NOMO-1 treated with dmso at 0.1 percent for 144 hours (cell line): Measurements from ENCODE around the gene SPPL2A.
"Not testable (repeated sequence)": the region's sequence is repeated elsewhere in the genome, so short reads cannot be mapped to it uniquely, and the experiment has no call there.

ENCODE experiments used
- DNase-seq: peaks from one replicate; lab custom pipeline; 2025; ENCODE audit not compliant: unreplicated experiment; lab: John Stamatoyannopoulos, UW

SPPL2A gene

GRCh38 chr15:50765195-50765967 lies at the start of gene SPPL2A:
Gene SPPL2A, minus strand, starts transcription at chr15:50765706. Its CDS starts 173 bp downstream, at chr15:50765533.
- DNase-seq: peak; percentile 81

DNA sequence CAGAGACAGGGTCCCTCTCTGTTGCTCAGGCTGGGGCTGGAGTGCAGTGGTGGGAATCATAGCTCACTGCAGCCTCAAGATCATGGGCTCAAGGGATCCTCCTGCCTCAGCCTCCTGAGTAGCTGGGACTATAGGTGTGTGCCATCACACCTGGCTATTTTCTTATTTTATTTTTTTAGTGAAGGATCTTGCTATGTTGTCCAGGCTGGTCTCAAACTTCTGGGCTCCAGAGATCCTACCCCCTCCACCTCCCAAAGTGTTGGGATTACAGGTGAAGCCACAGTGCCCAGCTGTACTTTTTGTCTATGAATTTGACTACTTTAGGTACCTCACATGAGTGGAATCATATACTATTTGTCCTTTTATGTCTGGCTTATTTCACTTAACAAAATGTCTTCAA lies 49.1 kb upstream of the SPPL2A start:
- no peak for DNase-seq

GRCh38 chr15:50813865-50814264 lies 48.4 kb upstream of the SPPL2A start:
- no peak for DNase-seq

DNA sequence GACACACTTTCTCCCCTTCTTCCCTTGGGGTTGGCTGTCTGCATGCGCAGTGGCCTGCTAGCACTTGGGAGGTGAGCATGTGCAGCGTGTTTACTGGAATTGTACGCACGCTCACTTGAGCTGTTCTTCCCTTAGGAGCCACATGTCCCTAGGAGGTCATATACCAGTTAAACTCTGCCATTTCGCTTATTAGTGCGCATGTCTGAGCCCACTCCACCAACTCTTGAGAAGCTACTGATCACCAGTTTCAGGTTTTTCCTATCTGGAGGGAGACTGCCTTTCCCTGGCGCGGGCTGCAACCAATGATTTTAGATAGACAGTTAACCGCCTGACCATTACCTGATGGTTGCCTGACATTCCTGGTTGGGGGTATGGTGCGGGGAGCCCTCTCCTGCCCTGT lies 47.6 kb upstream of the SPPL2A start:
- no peak for DNase-seq

GRCh38 chr15:50812181-50812506 lies 46.6 kb upstream of the SPPL2A start:
- not testable (repeated sequence) for DNase-seq

DNA sequence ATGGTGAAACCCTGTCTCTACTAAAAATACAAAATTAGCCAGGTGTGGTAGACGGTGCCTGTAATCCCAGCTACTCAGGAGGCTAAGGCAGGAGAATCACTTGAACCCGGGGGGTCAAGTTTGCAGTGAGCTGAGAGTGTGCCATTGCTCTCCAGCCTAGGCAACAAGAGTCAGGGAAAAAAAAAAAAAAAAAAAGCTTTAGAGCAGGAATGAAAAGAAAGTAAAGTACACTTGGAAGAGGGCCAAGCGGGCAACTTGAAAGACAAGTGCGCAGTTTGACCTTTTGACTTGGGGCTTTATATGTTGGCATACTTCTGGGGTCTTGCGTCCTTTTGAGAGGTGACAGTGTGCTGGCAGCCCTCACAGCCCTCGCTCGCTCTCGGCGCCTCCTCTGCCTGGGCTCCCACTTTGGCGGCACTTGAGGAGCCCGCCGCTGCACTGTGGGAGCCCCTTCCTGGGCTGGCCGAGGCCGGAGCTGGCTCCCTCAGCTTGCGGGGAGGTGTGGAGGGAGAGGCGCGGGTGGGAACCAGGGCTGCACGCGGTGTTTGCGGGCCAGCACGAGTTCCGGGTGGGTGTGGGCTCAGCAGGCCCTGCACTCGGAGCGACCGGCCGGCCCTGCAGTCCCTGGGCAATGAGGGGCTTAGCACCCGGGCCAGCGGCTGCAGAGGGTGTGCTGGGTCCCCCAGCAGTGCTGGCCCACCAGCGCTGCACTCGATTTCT lies 46.1 kb upstream of the SPPL2A start:
- not testable (repeated sequence) for DNase-seq

DNA sequence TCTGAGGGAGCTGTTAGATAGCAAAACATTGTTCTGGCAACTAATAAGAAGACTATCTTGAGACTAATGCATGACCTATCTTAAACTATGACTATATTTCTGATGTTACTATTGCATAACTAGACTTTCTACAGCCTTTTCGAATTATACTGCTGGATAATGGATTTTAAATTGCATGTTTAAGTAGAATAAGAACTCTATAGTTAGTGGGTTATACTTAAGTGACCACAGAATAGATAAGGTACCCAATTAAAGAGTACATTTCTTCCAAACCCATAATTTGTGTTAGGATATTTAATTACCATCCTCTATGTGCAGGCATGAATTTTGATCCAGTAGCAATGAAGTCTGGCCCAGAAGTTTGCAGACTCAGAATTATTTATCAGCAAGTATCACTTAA lies 44.6 kb upstream of the SPPL2A start:
- DNase-seq: no peak

- no peak for DNase-seq
These were observed 43.2 kb upstream of the SPPL2A start for GRCh38 chr15:50808728-50809127.

- no peak for DNase-seq
These were observed 38.1 kb upstream of the SPPL2A start for GRCh38 chr15:50803479-50804180.

- DNase-seq: no peak
These were observed 35.2 kb upstream of the SPPL2A start for GRCh38 chr15:50800715-50801114.

DNA sequence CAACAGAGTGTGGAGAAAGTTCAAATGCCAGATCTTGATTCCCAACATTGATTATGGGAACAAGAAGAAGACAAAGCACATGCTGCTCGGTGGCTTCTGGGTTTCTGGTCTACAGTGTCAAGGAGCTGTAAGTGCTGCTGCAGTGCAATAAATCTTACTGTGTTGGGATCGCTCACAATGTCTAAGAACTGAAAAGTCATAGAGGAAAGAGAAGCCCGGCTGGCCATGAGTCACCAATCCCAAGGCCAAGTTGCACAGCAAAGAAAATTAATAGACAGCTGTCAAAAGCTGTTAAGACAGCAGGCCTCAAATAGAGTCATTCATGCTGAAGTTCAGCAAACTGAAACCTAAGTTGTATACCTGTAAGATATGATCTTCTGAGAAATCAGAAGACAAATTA lies 33.2 kb upstream of the SPPL2A start:
- no peak for DNase-seq

DNA sequence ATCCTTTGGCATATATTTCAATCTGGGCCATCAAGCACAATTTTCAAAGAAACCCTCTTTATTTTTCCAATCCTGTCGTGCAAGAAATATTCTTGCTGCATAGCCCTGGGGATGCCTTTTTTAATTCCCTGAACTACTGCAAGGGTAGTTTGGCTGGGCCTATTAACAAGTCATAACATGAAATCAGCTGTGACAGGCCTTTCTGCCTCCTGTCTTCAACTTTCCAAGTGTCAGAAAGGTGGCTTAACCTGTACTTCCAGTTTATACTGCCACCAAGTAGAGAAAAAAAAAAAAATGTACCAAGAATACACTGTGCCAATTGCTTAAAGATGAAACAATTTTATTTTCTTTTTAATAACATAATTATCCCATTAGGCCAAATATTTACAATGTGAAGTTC lies 32.4 kb upstream of the SPPL2A start:
- no peak for DNase-seq

GRCh38 chr15:50791486-50791885 lies 26.0 kb upstream of the SPPL2A start:
- no peak for DNase-seq

DNA sequence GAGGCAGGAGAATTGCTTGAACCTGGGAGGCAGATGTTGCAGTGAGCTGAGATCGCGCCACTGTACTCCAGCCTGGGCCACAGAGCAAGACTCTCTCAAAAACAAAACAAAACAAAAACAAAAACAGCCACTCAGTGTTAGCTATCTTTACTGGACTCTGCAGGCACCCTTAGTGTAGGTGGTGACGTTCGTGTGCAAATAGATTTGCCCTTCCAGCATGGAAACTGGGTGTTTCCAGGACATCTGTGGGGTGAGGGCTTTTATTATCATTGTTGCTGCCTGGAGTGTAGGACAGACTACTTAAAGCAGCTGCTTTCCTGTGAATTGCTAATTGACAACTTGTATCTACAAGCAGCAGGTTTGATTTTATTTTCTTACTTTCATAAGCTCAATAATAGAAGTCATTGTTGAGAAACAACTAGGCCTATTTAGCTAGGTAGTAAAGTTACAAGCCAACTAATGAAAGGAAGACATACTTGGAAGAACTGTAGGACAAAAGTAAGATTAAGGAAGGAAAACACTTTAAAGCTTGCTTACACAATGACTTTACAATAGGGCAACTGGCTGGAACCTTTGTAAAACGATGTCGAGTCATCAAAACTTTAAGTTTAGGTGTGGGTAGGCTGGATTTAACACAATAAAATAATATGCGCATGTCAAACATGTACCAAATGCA lies 25.4 kb upstream of the SPPL2A start:
- DNase-seq: no peak

- DNase-seq: no peak
These were observed 21.4 kb upstream of the SPPL2A start for GRCh38 chr15:50786871-50787270.

GRCh38 chr15:50786438-50786837 lies 20.9 kb upstream of the SPPL2A start:
- DNase-seq: no peak

- no peak for DNase-seq
These were observed 18.4 kb upstream of the SPPL2A start for GRCh38 chr15:50783895-50784294.

- DNase-seq: no peak
These were observed 17.9 kb upstream of the SPPL2A start for GRCh38 chr15:50783411-50783810.

DNA sequence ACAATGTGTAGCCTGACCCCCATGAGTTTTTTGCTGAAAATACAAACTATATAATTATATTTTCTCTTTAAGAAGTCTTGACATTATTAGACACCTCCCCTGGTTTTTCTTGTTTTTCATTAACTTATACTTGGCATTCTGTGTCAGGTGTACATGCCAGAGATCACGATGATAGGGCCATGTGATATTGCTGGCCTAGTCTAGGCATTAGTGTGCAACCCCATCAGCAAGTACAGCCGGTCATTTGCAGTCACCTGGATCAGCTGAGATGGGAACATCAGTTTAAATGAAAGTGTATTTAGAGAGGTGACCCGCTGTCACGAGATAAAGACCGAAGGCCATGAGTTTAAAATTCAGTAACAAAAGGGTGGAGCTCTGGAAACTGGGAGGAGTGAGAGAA lies 12.6 kb upstream of the SPPL2A start:
- no peak for DNase-seq

DNA sequence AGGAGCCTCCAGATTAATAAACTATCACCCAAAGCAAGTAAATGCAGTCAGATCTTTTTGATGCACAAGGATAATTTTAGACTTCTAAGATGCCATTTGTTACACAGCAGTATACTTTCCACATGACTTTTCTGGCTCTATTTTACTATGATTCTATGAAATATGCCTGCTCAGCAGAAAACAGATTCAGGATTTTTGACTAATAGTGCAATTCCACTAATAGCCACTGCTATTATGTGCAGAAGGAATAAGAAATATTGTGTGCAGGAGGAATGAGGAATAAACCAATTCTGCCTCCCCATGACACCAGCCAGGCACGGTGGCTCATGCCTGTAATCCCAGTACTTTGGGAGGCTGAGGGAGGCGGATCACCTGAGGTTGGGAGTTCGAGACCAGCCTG lies 11.5 kb upstream of the SPPL2A start:
- no peak for DNase-seq

- no peak for DNase-seq
These were observed 8.9 kb upstream of the SPPL2A start for GRCh38 chr15:50774450-50774849.

GRCh38 chr15:50773389-50773788 lies 7.9 kb upstream of the SPPL2A start:
- DNase-seq: no peak
